ENCODE results near the gene HIP1R.

Gene HIP1R

DNA sequence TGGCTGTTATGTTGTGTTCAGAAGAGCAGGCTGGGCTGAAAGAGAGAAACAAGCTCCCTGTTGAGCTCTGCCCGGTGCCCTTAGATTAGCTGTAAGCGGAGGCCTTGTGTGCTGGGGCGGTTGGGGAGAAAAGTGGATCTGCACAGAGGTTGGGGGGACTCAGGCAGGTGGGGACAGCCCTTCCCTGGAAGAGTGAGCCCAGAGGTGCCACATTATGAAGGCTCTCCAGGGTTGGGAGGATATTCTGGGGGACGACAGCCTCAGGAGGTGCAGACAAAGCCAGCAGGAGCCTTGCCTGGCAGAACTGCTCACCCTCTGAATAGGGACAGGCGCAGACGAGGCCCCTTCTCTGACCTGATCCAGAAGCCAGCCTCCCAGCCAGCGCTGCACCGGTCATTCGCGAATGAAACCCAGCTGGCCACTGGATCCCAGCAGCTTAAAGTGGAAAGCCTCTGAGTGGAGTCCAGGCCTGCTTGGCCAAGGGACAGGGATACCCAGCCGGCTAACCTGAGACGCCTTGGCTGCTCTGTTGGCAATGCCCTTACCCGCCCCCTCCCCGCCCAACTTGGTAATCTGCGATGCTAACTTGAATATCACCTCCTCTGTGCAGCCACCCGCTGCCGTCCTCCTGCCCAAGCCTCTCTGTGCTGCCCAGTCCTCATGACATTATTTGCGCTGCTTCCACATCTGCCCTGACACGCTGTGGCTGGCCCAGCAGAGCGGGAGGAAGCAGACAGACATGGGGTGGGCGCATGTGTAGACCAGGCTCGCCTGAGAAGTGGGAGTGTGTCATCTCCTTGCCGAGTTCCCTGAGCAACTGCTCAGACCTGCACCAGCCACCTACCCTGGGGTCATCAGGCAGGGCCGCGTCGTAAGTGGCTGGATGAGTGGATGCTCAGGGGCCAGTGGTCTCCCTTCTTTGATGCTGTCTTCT lies 5.6 kb downstream of the HIP1R start:
- TF ChIP-seq, protein P1, sequence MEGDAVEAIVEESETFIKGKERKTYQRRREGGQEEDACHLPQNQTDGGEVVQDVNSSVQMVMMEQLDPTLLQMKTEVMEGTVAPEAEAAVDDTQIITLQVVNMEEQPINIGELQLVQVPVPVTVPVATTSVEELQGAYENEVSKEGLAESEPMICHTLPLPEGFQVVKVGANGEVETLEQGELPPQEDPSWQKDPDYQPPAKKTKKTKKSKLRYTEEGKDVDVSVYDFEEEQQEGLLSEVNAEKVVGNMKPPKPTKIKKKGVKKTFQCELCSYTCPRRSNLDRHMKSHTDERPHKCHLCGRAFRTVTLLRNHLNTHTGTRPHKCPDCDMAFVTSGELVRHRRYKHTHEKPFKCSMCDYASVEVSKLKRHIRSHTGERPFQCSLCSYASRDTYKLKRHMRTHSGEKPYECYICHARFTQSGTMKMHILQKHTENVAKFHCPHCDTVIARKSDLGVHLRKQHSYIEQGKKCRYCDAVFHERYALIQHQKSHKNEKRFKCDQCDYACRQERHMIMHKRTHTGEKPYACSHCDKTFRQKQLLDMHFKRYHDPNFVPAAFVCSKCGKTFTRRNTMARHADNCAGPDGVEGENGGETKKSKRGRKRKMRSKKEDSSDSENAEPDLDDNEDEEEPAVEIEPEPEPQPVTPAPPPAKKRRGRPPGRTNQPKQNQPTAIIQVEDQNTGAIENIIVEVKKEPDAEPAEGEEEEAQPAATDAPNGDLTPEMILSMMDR (IDR thresholded peaks at IDR 0.05), result no peak
- TF ChIP-seq ZFX (IDR thresholded peaks at IDR 0.05; ENCODE audit: borderline replicate concordance), result no peak
- no peak overlapping the region for H3K27ac ChIP-seq

- TF ChIP-seq, protein P1 (IDR thresholded peaks at IDR 0.05), result no peak
- no peak for TF ChIP-seq ZFX (IDR thresholded peaks at IDR 0.05; ENCODE audit: borderline replicate concordance)
- no peak overlapping the region for H3K27ac ChIP-seq
These were observed 6.5 kb downstream of the HIP1R start for GRCh38 chr12:122841544-122842321.

DNA sequence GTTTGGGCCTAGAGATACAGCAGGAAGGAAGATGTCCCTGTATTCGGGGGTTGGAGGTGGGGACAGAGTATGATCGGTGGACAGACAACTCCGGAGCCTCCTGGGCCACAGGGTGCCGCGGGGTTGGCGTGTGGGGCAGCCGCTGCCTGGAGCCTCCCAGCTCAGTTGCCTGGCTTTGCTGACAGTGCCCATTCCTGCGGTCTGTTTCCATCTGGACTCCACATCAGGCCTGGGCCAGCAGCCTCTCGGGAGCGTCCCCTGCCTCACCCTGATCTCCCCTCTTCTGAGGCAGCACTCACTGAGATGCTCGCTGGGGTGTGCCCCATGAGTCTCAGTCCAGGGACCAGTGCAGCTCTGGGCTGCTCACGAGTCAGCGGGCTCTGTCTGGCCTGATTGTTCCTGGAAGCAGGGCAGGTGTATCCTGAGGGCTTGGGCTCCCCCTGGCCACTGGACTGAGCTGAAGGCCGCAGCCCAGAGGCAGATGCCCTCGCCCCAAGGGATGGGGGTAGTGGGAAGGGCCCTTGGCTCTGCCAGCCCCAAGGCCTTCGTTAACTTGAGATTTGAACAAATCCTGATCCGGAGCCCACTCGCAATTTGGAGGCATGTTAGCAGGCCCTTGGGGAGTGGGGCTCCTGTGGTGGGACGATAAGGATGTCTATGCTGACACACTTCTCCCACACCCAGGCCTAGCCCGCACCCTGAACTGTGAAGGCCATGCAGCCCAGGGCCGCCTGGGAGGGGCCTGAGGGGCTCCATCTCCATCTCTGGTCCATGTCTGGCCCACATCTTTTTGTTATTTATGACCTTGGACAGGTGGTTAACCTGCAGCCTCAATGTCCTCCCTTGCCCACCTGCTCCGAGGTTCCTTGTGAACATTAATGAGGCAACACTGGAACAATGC lies 7.5 kb downstream of the HIP1R start:
- H3K27ac ChIP-seq, result no peak overlapping the region

GRCh38 chr12:122843455-122843854 lies 8.2 kb downstream of the HIP1R start:
- no peak overlapping the region for H3K27ac ChIP-seq
- no peak for TF ChIP-seq ZFX (IDR thresholded peaks at IDR 0.05; ENCODE audit: borderline replicate concordance)
- TF ChIP-seq, protein P1 (IDR thresholded peaks at IDR 0.05), result no peak

More for the DNA sequence above, 7.5 kb downstream of the HIP1R start:
- TF ChIP-seq, protein P1 (IDR thresholded peaks at IDR 0.05), result no peak
- TF ChIP-seq ZFX (IDR thresholded peaks at IDR 0.05; ENCODE audit: borderline replicate concordance), result no peak

DNA sequence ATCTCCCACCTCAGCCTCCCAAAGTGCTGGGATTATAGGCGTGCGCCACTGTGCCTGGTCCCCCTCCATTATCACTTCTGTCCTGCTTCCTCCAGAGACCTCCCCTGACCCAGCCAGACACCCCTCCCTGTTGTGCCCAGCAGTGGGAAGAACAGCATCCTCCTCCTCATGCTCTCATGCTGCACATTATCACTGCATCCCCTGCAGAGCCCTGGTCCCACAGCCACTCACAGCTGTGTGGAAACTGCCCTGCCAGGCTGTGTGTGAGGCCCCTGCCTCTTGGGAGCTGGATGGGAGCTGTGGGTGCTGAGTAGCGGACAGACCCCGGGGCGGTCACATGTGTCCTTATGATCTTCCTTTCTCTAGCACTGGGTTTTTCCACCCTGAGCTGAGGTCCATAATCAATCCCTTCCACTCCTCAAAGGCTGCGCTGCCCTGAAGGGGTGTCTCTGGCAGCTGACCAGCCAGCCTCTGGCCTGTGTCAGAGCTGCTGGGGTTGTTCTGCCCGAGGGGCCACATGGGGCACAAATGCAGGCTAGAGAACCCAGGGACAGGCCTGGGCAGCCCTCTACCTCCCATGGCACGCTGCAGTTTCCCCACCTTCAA lies 9.2 kb downstream of the HIP1R start:
- H3K27ac ChIP-seq, result no peak overlapping the region
- TF ChIP-seq ZFX (IDR thresholded peaks at IDR 0.05; ENCODE audit: borderline replicate concordance), result no peak
- TF ChIP-seq, protein P1 (IDR thresholded peaks at IDR 0.05), result no peak

GRCh38 chr12:122845041-122845864 lies 10.0 kb downstream of the HIP1R start:
- no peak overlapping the region for H3K27ac ChIP-seq
- TF ChIP-seq ZFX (IDR thresholded peaks at IDR 0.05; ENCODE audit: borderline replicate concordance), result no peak
